Measurements from ENCODE around the gene CATSPER3.

Gene CATSPER3

GRCh38 chr5:135031813-135032694 lies 64.3 kb downstream of the CATSPER3 start:
- DNase-seq = no peak

- no peak for DNase-seq
Measured at GRCh38 chr5:135032695-135032998, 64.9 kb downstream of the CATSPER3 start.

- DNase-seq = no peak
Measured at GRCh38 chr5:135032999-135033861, 65.5 kb downstream of the CATSPER3 start.

GRCh38 chr5:135033901-135034235 lies 66.2 kb downstream of the CATSPER3 start, which contains the start of gene PITX1:
TSS of gene PITX1 (minus strand) at chr5:135034228. CDS start at chr5:135033881, 347 bp downstream.
- no peak for DNase-seq

- peak; percentile 39 for DNase-seq
Measured at GRCh38 chr5:135034236-135034962, 66.7 kb downstream of the CATSPER3 start.

GRCh38 chr5:135034963-135035677 lies 67.4 kb downstream of the CATSPER3 start:
- no peak for DNase-seq

GRCh38 chr5:135035678-135036030 lies 67.9 kb downstream of the CATSPER3 start:
- no peak for DNase-seq

GRCh38 chr5:135036405-135036804 lies 68.7 kb downstream of the CATSPER3 start:
- no peak for DNase-seq

- no peak for DNase-seq
Measured at GRCh38 chr5:135037519-135038204, 70.0 kb downstream of the CATSPER3 start.

- DNase-seq = no peak
Measured at GRCh38 chr5:135038205-135038812, 70.6 kb downstream of the CATSPER3 start.

- DNase-seq = no peak
Measured at GRCh38 chr5:135038813-135039270, 71.1 kb downstream of the CATSPER3 start.

GRCh38 chr5:135039271-135040033 lies 71.7 kb downstream of the CATSPER3 start:
- no peak for DNase-seq

GRCh38 chr5:135040034-135040332 lies 72.3 kb downstream of the CATSPER3 start:
- no peak for DNase-seq

GRCh38 chr5:135040333-135041144 lies 72.8 kb downstream of the CATSPER3 start:
- no peak for DNase-seq

GRCh38 chr5:135041145-135041587 lies 73.5 kb downstream of the CATSPER3 start:
- DNase-seq = no peak

- no peak for DNase-seq
Measured at GRCh38 chr5:135041726-135042125, 74.0 kb downstream of the CATSPER3 start.

GRCh38 chr5:135042595-135042994 lies 74.9 kb downstream of the CATSPER3 start:
- DNase-seq = no peak

GRCh38 chr5:135045488-135045887 lies 77.8 kb downstream of the CATSPER3 start:
- DNase-seq = no peak

GRCh38 chr5:135046661-135047346 lies 79.1 kb downstream of the CATSPER3 start:
- no peak for DNase-seq
